ENCODE results near the gene STAB2.

Gene STAB2

GRCh38 chr12:103588680-103589079, 1.6 kb downstream of the STAB2 start:
- DNase-seq (ENCODE audit: low spot score): no peak

- DNase-seq (ENCODE audit: low spot score): no peak
These were observed 2.4 kb downstream of the STAB2 start for GRCh38 chr12:103589517-103589916.

- no peak for DNase-seq (ENCODE audit: low spot score)
These were observed 3.2 kb downstream of the STAB2 start for GRCh38 chr12:103590271-103590670.

- DNase-seq (ENCODE audit: low spot score): no peak
These were observed 9.9 kb downstream of the STAB2 start for GRCh38 chr12:103596981-103597380.

- no peak for DNase-seq (ENCODE audit: low spot score)
These were observed 12.2 kb downstream of the STAB2 start for GRCh38 chr12:103599274-103599673.

GRCh38 chr12:103600967-103601728, 14.1 kb downstream of the STAB2 start:
- no peak for DNase-seq (ENCODE audit: low spot score)

- no peak for DNase-seq (ENCODE audit: low spot score)
These were observed 33.3 kb downstream of the STAB2 start for GRCh38 chr12:103620395-103620794.

- no peak for DNase-seq (ENCODE audit: low spot score)
These were observed 36.6 kb downstream of the STAB2 start for GRCh38 chr12:103623716-103624115.

- DNase-seq (ENCODE audit: low spot score): no peak
These were observed 39.4 kb downstream of the STAB2 start for GRCh38 chr12:103626498-103626897.

GRCh38 chr12:103627189-103627855, 40.2 kb downstream of the STAB2 start:
- no peak for DNase-seq (ENCODE audit: low spot score)

- peak; percentile 69 for DNase-seq (ENCODE audit: low spot score)
These were observed 45.6 kb downstream of the STAB2 start for GRCh38 chr12:103632554-103633216.

GRCh38 chr12:103634732-103635131, 47.7 kb downstream of the STAB2 start:
- no peak for DNase-seq (ENCODE audit: low spot score)

- DNase-seq (ENCODE audit: low spot score): no peak
These were observed 48.3 kb downstream of the STAB2 start for GRCh38 chr12:103635419-103635818.

- no peak for DNase-seq (ENCODE audit: low spot score)
These were observed 49.9 kb downstream of the STAB2 start for GRCh38 chr12:103637021-103637420.

GRCh38 chr12:103637429-103637828, 50.4 kb downstream of the STAB2 start:
- DNase-seq (ENCODE audit: low spot score): no peak

- DNase-seq (ENCODE audit: low spot score): no peak
These were observed 52.9 kb downstream of the STAB2 start for GRCh38 chr12:103639983-103640382.

GRCh38 chr12:103640410-103640809, 53.3 kb downstream of the STAB2 start:
- DNase-seq (ENCODE audit: low spot score): no peak

GRCh38 chr12:103640831-103641230, 53.8 kb downstream of the STAB2 start:
- DNase-seq (ENCODE audit: low spot score): no peak

GRCh38 chr12:103642240-103642864, 55.3 kb downstream of the STAB2 start:
- no peak for DNase-seq (ENCODE audit: low spot score)

- no peak for DNase-seq (ENCODE audit: low spot score)
These were observed 58.1 kb downstream of the STAB2 start for GRCh38 chr12:103645202-103645601.

- no peak for DNase-seq (ENCODE audit: low spot score)
These were observed 60.2 kb downstream of the STAB2 start for GRCh38 chr12:103647267-103647666.

GRCh38 chr12:103652808-103653207, 65.7 kb downstream of the STAB2 start:
- DNase-seq (ENCODE audit: low spot score): no peak

Data from hematopoietic multipotent progenitor cell treated with erythropoietin and hydrocortisone succinate and interleukin-3 and kit ligand, for 15 days (in vitro differentiated cells).